GM12801 (cell line): Measurements from ENCODE around the gene RNF144B.

Experiments used
- CTCF ChIP-seq: IDR thresholded peaks from one replicate; pipeline ENCODE4 v1.5.1; 2011; ENCODE audit warnings: control low read depth; ENCODE audit not compliant: insufficient read length; ENCODE audit errors: extremely low read depth

The RNF144B gene

GRCh38 chr6:18424201-18424600 is 37.1 kb downstream of the RNF144B start:
- no peak for TF ChIP-seq CTCF

GRCh38 chr6:18425218-18425617 is 38.1 kb downstream of the RNF144B start:
- no peak for TF ChIP-seq CTCF

GRCh38 chr6:18427296-18427695 is 40.1 kb downstream of the RNF144B start:
- no peak for TF ChIP-seq CTCF

GRCh38 chr6:18429655-18430297 is 42.6 kb downstream of the RNF144B start:
- no peak for TF ChIP-seq CTCF

GRCh38 chr6:18431581-18431980 is 44.4 kb downstream of the RNF144B start:
- no peak for TF ChIP-seq CTCF

- TF ChIP-seq CTCF: no peak
Observed at GRCh38 chr6:18432180-18432579, 45.0 kb downstream of the RNF144B start.

- TF ChIP-seq CTCF: no peak
Observed at GRCh38 chr6:18432619-18433018, 45.5 kb downstream of the RNF144B start.
